Measurements from ENCODE around the gene CENPT.
A peak's percentile ranks its signal among the peaks of the same experiment; 100 is the strongest.

- TF ChIP-seq EZH2 (IDR thresholded peaks at IDR 0.05; ENCODE audit: borderline replicate concordance, insufficient read depth, low read depth, low read length, poor library complexity, severe bottlenecking) (no peak), CTCF (IDR thresholded peaks at IDR 0.05) (peak; percentile 83)
Measured at GRCh38 chr16:67841816-67842508, 5.5 kb downstream of the CENPT start, which contains the start of gene THAP11.
